Putamen (tissue), 1 donor: ENCODE results near the gene GDI2.
"Not testable (repeated sequence)": the region's sequence is repeated elsewhere in the genome, so short reads cannot be mapped to it uniquely, and the experiment has no call there.

Experiments used
- DNase-seq: peaks from one replicate; pipeline ENCODE4 v3.0.0-alpha.2; 2016; ENCODE audit warnings: low spot score

The GDI2 gene

DNA sequence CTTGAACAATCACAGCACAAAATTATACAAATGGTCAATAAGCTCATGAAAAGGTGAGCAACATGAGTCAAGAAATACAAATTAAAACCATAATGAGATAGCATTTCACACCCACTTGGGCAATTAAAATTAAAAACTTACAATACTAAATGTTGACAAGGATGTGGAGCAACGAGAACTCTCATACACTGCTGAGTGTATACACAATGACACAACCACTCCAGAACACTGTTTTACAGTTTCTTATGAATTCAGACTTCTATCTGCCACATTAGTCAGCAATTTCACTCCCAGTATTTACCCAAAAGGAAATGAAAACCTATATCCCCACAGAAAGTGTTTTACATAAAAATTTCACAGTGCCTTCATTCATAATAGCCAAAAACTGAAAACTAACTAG is 31.1 kb downstream of the GDI2 start:
- no peak for DNase-seq

DNA sequence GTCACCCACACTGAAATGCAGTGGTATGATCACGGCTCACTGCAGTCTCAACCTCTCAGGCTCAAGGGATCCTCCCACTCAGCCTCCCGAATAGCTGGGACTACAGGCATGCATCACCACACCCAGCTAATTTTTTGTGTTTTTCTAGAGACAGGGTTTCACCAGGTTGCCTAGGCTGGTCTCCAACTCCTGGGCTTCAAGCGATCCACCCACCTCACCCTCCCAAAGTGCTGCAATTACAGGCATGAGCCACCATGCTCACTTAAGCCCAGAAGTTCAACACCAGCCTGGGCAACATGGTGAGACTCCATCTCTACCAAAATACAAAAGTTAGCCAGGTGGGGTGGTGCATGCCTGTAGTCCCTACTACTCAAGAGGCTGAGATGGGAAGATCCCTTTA is 33.5 kb downstream of the GDI2 start:
- DNase-seq = no peak

DNA sequence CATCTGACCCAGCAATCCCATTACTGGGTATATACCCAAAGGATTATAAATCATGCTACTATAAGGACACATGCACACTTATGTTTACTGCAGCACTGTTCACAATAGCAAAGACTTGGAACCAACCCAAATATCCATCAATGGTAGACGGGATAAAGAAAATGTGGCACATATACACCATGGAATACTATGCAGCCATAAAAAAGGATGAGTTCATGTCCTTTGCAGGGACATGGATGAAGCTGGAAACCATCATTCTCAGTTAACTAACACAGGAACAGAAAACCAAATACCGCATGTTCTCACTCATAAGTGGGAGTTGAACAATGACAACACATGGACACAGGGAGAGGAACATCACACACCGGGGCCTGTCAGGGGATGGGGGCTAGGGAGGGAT is 35.5 kb downstream of the GDI2 start:
- not testable (repeated sequence) for DNase-seq

DNA sequence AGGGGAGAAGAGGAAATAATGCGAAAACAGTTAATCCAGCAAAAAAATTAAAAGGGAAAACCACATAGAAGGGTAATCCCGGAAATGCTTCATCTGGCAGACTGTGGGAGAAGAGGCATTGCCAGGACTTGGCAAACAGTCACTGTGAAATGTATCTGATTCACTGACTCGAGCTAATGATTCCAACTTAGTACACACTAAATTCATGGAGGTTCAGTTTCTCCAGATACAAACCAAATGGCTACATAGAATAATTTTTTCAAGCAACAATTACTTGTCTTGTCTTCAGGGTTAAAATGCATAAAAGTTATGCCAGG is 36.4 kb downstream of the GDI2 start:
- DNase-seq = no peak

DNA sequence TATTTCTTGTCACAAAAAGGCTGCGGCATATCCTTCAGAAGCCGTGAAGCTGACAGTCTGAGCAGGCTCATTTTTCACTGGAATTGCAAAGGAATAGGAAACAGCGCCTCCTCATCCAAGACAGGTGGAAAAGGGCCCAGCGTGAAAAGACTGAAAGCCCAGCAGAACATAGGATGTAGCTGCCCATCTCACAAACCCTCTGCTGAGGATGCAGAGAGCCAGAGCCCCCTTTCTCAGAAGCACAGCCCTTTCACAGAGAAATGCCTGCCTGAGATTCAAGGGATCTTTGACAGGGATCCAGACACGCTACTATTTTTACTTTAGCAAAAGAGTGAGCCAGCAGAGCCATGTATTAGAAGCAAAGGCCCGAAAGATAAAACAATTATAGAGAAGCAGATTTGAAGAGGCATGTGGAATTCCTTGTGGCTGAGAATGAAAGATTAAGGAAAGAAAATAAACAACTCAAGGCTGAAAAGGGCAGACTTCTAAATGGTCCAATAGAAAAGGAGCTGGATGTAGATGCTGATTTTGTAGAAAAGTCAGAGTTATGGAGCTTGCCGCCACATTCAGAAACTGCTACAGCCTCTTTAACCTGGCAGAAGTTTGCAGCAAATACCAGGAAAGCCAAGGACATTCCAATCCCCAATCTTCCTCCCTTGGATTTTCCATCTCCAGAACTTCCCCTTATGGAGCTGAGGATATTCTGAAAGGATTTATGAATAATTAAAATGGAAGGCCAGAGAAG is 36.9 kb downstream of the GDI2 start:
- no peak for DNase-seq

DNA sequence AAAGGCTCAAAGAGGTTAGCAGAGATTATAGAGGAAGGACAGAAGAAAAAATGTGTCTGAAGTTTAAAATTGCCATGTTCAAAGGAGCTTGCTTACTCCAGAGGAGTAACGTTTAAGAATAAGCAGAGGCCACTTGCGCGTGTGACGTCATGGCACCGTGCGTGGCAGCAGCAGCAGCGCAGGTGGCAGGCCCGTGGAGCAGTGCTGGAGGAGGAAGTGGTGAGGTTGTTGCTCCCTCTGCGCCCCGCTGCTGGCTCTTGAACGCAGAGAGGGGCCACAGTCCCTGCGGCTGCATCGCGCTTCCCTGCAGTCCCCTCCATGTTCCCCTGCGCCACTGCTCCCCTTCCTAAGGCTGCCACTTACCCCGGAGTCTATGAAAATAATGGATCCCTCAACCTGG is 37.5 kb downstream of the GDI2 start:
- no peak for DNase-seq

DNA sequence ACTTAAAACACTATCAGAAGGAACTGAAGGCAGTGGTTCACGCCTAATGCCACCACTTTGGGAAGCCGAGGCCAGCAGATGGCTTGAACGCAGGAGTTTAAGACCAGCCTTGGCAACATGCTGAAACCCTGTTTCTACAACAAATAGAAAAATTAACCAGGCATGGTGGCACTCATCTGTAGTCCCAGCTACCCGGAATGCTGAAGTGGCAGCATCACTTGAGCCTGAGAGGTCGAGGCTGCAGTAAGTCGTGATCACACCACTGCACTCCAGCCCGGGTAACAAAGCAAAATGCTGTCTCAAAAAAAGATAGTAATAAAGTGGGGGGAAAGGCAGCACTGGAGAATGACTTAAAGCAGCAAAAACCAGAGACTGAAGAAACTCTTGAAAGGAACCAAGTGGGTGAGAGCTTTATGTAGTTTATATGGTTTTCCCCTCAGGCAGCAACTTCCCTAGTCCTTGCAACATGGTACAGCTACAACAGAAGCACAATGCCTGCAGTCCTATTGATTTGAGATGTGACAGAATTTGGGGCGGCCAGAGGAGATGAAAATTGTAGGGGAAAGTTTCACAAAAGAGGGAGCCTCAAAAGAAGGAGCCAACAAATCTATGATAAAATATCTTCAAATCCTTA is 38.1 kb downstream of the GDI2 start:
- no peak for DNase-seq

DNA sequence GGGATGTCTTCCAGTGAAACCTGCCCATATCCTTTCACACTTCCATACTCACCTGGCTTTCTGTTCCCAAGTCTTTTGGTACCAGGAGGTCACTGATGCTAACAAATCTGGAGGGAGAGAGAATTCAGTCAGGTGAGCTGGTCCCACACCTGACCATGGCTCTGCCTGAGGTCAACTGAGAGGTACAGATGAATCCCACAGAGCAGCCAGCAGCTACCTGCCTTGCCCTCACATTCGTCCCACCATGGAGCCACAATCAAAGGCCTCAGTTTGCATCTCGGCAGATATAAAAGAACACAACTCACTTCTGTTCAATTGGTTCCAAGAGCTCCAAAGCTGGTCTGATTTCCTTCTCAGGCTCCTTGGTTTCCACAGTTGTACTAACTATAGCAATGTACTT is 47.0 kb downstream of the GDI2 start:
- no peak for DNase-seq

DNA sequence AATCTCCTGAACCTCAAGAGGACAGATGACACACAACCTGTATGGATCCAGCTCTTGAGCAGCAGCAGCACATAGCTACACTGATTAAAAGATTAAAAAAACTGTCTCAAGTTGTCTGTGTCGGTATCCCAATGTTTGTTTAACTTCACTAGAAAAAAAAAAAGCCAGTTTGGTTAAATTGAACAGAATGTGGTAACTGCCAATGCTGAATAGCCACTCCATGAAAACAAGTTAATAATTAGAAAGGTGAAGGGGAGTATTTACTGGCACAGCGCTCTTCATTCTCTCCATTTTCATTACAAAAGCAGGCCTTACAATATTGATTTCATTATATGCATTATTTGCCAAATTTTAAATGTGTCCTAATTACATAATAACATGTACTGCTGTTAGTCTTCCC is 47.6 kb downstream of the GDI2 start:
- no peak for DNase-seq

DNA sequence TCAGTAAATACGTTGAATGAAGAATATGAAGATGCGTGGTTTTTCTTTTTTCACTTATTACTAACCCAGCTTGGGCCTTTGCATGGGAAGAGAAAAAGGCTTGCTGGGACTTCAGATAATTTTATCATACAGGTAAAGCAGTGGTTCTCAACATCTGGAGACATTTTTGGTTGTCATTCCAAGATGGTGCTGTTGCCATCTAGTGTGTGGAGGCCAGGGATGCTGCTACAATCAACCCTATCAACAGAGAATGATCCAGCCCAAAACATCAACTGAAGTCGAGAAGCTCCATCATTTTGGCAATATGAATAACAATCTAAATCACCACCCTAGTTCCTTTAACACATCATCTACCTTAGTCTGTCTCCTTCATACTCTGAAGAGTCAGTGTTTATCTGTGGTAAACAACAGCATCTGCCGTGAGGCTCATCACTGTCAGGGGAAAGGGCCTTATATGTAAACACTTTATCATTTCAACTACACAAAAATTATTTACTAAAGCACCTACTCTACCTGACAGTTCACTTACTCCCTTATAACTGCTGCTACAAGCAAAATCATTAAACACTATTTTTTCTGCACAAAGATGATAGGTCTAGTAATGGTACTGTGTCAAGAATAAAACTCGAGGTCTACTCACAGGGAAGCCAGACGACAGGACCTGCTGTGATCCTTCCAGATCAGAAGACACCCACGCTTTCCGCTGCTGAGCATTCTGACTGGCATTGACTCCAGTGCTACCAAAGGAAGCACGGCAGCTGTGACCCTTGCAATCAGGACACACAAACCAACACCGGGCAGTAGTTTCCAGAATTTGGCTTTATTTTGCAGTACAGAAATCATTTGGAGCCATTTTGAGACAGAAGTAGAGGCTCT is 48.6 kb downstream of the GDI2 start:
- DNase-seq = no peak

DNA sequence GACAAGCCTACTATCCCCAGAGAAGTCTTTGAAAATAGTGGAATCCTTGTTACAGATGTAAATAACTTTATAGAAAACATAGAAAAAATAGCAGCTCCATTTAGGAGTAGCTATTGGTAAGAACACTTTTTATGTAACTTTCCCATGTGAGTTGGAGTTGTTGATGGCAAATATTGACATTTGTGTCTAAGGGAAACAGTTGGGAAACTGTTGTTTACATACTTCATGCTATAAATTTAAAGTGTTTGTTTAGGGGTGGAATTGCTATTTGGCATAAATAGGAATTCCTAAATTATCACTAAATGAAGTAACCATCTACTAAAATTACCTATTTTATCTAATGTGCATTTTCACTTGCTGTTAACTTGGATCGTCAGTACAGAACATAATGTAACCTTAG is 50.7 kb downstream of the GDI2 start:
- DNase-seq = no peak

DNA sequence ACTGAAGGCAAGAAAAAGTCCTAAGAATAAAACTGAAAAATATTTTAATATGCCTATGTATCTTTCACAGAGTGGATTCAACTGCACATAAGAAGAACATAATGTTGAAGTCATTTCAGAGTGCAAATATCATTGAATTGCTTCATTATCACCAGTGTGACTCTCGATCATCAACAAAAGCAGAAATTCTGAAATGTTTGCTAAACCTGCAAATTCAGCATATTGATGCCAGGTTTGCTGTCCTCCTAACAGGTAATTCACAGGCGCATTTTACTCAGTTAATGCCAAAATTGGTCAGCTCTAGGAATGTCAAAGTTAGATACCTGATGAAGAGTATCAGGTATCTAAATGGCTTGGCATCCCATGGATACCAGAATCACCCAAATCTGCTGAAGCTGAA is 52.0 kb downstream of the GDI2 start:
- no peak for DNase-seq

DNA sequence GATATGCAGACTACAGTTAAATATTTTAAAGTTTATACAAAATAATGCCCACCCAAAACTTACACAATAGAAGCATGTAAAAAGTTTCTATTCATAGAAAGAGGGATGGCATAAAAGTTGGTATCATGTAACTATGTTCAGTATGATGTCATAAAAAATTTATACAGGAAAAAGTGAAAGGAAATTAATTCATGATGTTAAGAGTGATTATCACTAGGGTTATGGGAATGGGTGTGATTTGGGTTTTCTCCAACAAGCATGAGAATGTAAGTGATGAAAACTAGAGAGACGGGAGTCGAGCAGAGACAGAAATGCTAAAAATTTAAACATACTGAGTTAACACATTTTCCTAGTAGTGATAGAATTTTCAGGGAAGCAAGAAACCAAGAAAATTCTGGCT is 52.7 kb downstream of the GDI2 start:
- DNase-seq = no peak

DNA sequence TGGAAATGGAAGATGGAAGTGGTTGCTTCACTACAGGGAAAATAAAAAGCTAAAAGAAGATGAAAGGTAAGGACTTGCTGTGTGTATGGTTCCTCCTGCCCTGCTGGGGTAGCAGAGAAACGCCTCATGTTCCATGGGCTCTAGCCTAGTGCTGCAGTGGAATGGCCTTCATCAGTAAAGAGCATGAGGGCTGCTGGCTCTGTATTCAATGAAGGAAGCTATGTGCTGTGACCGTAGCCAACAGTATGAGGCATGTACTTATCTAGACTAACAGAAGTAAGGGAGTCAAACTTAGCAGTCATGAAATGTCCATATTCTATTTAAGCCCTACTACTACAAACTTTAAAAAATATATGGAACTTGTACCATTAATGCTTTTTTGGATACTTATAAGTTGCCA is 54.3 kb downstream of the GDI2 start:
- no peak for DNase-seq

DNA sequence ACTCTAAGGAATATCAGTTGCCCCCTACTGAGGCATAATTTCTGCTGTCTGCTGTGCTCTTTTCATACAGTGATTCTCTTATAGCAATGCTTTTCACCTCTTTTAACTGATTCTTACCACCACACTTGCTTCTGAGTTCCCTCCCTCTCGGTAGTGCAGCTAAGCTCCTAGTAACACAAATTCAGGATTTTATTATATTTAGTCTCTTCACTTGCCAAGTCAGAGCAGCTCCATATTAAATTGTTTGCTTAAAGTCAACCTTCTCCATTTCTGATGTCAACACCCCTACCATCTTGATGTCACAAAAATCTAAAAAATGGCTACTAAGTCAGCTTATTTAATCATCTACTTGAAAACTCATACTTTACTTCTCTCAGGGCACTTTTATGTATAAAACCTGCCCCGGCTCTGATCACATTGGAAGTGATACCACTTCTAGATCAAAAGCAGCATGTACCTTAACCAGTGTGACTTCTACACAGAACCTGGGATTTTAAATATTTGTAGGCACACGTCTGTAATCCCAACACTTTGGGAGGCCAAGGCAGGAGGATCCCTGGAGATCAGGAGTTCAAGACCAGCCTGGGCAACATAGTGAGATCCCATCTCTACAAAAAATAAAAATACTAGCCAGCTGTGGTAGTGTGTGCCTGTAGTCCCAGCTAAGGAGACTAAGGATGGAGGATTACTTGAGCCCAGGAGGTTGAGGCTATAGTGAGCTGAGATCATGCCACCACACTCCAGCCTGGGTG is 55.3 kb downstream of the GDI2 start:
- no peak for DNase-seq

DNA sequence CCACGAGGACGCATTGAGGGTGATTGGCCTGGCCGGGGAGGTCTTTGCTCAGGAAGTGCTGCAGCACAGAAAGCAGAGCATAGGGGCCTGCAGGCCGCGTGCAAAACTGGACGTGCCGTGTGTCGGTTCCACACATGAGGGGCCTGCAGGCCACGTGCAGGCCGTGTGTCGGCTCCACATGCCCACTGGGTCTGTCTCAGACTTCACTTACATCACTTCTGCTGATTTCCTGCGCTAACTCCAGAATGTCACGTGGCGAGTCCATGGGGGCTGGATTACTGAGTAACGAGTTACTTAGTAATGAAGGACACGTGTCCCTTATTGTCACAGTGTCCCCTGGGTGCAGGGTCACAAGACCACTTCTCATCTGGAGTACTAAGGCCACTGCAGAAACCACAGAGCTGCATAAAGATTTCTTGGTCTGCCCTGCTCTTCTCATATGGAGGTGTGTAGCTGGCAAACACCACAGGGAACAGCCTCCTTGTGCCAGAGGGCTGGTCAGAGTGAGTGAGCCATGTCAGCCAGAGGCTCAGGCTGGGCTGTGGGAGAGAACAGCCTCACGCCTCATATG is 60.8 kb downstream of the GDI2 start:
- no peak for DNase-seq

DNA sequence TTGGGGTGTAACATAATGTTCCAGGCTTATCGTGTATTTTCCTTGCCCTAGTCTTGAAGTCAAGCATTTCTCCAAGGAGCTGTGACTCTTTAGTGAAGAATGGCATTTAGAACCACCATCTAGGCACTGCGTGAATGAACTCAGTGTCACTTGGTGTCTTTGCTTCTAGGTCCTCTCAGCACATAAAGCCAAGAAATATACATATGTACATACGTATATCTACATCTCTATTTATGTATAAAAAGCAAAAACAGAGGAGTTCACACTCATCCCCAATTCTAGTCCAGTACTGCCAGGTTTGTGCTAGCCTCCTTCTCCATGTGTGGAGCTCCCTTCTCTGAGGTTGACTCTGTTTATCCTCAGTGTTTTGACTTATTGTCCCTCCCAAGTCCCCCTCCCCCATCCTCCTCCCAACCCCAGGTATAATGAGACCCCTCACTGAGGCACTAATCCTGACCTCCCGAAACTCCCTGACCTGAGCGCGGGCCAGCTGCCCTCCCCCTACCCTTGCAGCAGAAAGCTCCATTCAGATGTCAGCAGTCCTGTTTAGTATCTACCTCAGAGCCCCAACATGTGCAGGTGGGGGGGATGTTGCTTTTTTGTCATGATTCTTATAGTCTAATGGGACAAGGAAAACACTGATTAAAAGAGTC is 61.5 kb downstream of the GDI2 start:
- no peak for DNase-seq

DNA sequence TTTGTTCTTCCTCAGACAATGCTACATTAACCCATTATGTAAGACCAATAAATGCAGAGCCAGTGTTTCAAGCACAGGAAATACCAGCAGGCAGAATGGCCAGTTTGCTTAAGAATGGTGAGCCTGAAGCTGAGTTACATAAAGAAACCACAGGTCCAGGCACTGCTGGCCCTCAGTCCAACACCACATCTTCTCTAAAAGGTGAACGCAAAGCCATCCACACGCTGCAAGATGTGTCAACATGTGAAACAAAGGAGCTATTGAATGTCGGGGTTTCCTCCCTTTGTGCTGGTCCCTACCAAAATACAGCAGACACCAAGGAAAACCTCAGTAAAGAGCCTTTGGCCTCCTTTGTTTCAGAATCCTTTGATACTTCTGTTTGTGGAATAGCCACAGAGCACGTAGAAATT is 64.8 kb downstream of the GDI2 start:
- no peak for DNase-seq

DNA sequence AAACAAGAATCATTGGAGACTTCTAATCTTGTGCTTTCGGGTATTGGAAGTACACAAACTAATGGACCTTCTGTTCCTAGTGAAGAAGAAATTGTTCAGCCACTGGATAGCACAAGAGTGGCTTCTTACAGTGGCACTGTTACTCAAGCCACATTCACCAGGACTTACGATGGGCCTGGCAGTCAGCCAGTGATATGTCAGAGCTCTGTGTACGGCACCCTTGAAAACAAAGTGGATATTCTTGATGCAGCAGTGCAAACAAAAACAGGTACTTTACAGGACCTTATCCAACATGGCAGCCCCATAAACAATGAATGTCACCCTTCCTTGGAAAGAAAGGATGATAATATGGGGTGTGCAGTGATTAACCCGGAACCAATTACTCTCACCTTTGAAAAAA is 67.0 kb downstream of the GDI2 start:
- no peak for DNase-seq

DNA sequence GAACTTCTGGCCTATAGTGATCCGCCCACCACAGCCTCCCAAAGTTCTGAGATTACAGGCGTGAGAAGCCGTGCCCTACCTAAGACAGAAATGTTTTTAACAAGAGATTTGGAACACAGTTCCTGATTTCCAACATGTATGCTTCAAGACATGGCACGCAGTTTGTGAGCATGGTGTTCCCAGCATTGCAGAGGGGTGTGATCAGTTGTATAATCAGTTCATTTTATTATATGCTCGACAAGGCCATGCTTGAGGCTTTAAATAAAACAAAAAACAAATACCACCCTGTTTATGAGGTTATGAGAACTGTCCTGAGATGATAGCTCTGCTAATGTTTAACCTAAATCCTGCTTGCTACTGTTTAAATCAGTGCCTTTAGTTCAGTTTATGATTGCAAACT is 68.4 kb downstream of the GDI2 start:
- no peak for DNase-seq

DNA sequence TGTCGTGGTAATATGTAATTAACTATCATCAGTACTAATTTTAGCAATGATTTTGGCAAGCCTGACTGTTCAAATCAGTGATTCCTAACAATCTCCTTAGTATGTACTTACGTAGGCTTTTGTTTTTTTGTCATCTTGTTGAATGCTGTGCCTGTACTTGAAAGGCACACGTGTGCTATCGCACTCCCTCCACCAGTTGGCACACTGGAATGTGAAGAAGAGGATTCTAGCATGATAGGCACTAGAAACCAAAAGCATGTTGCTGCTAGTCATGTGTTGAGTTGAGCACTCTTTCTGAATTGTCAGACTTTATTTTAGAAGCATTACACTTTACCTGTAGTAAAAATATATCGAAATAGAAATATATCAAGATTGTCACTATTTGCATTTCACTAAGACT is 69.5 kb downstream of the GDI2 start:
- DNase-seq = no peak

DNA sequence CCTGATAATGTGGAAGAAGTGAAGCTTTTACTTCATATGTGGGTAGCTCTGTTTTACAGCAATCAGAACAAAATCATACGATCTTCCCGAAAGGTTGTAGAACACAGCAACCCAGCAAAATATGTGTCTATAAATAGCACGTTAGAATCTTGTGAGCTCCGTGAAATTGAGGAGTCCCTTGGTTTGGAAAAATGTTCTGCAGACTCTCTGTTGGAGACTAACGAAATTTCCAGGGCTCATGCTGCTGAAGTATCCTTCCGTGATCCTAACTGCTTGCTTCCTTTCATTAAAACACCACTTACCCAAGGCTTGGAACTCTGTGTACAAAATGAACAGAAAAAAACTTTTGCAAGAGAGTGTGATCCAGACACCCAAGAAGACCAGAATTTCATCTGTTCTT is 71.1 kb downstream of the GDI2 start:
- no peak for DNase-seq
